Lung (tissue), 12 donors: Measurements from ENCODE around the gene SV2B. TPM values are rescaled to one million over a fixed set of nuclear protein-coding genes. Genes with fewer than 3 reads are reported as not detected.

Experiments used
- ATAC-seq: fragments of 200-7000 bp; cut with Tn5 transposase; one replicate; pipeline ENCODE4 v1.9.1; 2020; ENCODE audit warnings: moderate number of reproducible peaks; ENCODE audit not compliant: insufficient read depth, low FRiP score
- DNase-seq, 3 donors: peaks; one replicate each; pipeline ENCODE4 v3.0.0-alpha.2; 2013 to 2017
- H3K27ac ChIP-seq, 2 donors: one replicate each; pipeline ENCODE4 v1.5.1; 2013; ENCODE audit warnings: mild to moderate bottlenecking in 2 of 2, moderate library complexity in 2 of 2, control low read depth in 1 of 2, inconsistent platforms in 1 of 2, low read depth in 1 of 2, low read length in 1 of 2
- H3K27me3 ChIP-seq, 3 donors: one replicate each; pipeline ENCODE4 v1.5.1; 2013; ENCODE audit warnings: low read length in 2 of 3; ENCODE audit not compliant: control insufficient read depth in 3 of 3, insufficient read depth in 3 of 3
- H3K36me3 ChIP-seq, 4 donors: one replicate each; pipeline ENCODE4 v1.5.1; 2013; ENCODE audit warnings: low read length in 4 of 4, mild to moderate bottlenecking in 1 of 4, moderate library complexity in 1 of 4; ENCODE audit not compliant: control insufficient read depth in 4 of 4, insufficient read depth in 4 of 4
- H3K4me1 ChIP-seq, 5 donors: one replicate each; pipeline ENCODE4 v1.5.1; 2013; ENCODE audit warnings: low read length in 5 of 5, mild to moderate bottlenecking in 2 of 5, moderate library complexity in 1 of 5; ENCODE audit not compliant: control insufficient read depth in 5 of 5, insufficient read depth in 5 of 5
- H3K4me3 ChIP-seq: one replicate; pipeline ENCODE4 v1.5.1; 2013; ENCODE audit warnings: mild to moderate bottlenecking, control low read depth, moderate library complexity
- H3K9ac ChIP-seq, 2 donors: one replicate each; pipeline ENCODE4 v1.5.1; 2013; ENCODE audit warnings: low read length in 2 of 2, control low read depth in 1 of 2; ENCODE audit not compliant: insufficient read depth in 1 of 2
- H3K9me3 ChIP-seq, 4 donors: one replicate each; pipeline ENCODE4 v1.5.1; 2013; ENCODE audit warnings: low read length in 3 of 4, mild to moderate bottlenecking in 1 of 4, moderate library complexity in 1 of 4; ENCODE audit not compliant: control insufficient read depth in 4 of 4, insufficient read depth in 3 of 4
- WGBS, 2 donors: extraction: QIAGEN DNeasy Blood & Tissue Kit; methylation state at CpG; one replicate each; pipeline ENCODE4 v1.1.7; 2013; 5-methylcytosine and 5-hydroxymethylcytosine counted together
- polyA plus RNA-seq, 2 donors: library from polyadenylated mRNA; stranded (reverse); fragments of 200-250 nt; gene quantifications; one replicate each; pipeline ENCODE4 v1.2.1, GENCODE V29; 2013
- total RNA-seq, 2 donors: library from RNA; depleted of rRNA in 1 of 2; stranded (reverse); fragments of >200 nt in 1 of 2; gene quantifications; one replicate each; pipeline ENCODE4 v1.2.1, GENCODE V29; 2014 to 2021
- TF ChIP-seq, protein P1 (sequence below): IDR thresholded peaks from 2 replicates; pipeline ENCODE4 v1.5.1; 2012; ENCODE audit warnings: mild to moderate bottlenecking; ENCODE audit errors: control extremely low read depth, extremely low read depth
- donor health status: control.
- donor health status: control.
- donor health status: Bipolar disorder and iron deficiency.
- donor health status: healthy.
- donor health status: DM: yes; HTN: yes; CAD: no.

SV2B gene
- total and polyA plus RNA-seq, 4 donors = 0.12 to 2.8 (median 0.90) TPM

DNA sequence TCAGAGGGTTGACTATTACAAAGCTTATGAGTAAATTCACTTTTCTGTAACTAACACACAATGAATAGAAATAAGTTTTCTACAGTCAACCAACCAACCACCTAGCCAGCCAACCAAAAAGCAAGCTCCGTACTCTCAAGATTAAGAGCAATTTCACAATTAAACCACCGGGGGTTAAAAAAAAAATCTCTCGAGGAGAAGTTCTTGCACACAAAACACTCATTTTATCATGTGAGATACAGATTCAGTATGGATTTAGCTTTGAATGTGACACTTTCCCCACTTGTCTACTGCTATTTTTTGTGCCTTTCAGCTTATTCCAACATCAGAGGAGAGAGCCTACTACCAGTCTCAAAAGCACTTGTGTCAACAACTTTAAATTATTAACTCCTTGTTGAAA lies 135.3 kb downstream of the SV2B start:
- Histone ChIP-seq H3K4me1 (peaks cover 0 to 16% (median 0%) of the 10 kb centered on the region in 5 donors), H3K27ac (no peak overlapping the region), H3K4me3 (no peak overlapping the region), H3K27me3 (no peaks in the 10 kb centered on the region), H3K9me3 (peaks cover 0 to 2% (median 0%) of the 10 kb centered on the region in 4 donors), H3K36me3 (no peaks in the 10 kb centered on the region), H3K9ac (no peak overlapping the region)
- ATAC-seq (no peak), DNase-seq (no peak)
- WGBS, 2 donors = 45 to 55% methylated on average over 3 of the region's 3 CpGs
- TF ChIP-seq, protein P1, sequence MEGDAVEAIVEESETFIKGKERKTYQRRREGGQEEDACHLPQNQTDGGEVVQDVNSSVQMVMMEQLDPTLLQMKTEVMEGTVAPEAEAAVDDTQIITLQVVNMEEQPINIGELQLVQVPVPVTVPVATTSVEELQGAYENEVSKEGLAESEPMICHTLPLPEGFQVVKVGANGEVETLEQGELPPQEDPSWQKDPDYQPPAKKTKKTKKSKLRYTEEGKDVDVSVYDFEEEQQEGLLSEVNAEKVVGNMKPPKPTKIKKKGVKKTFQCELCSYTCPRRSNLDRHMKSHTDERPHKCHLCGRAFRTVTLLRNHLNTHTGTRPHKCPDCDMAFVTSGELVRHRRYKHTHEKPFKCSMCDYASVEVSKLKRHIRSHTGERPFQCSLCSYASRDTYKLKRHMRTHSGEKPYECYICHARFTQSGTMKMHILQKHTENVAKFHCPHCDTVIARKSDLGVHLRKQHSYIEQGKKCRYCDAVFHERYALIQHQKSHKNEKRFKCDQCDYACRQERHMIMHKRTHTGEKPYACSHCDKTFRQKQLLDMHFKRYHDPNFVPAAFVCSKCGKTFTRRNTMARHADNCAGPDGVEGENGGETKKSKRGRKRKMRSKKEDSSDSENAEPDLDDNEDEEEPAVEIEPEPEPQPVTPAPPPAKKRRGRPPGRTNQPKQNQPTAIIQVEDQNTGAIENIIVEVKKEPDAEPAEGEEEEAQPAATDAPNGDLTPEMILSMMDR = no peak

DNA sequence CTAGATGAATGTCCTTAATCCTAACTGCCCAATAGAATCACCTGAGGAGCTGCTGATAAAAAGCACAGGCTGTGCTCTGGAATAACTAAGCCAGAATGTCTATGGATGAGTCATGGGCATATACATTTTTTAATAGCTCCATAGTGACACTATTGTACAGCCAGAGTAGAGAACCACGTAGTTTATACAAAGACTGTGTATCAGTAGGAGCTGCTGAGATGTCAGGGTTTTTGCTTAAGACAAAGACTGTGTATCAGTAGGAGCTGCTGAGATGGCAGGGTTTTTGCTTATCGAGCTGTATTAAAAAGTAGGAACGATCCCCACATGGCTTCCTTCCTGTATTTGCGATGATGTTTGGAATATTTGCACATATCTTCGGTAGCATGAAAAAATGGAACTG lies 137.4 kb downstream of the SV2B start:
- ATAC-seq (no peak), DNase-seq (no peak)
- H3K36me3 ChIP-seq = no peaks in the 10 kb centered on the region
- TF ChIP-seq, protein P1 = no peak
- H3K4me3 ChIP-seq = no peak overlapping the region
- no peak overlapping the region for H3K9ac ChIP-seq
- H3K4me1 ChIP-seq = peaks cover 0 to 2% (median 0%) of the 10 kb centered on the region in 5 donors
- H3K27ac ChIP-seq = no peak overlapping the region
- peaks cover 0 to 2% (median 0%) of the 10 kb centered on the region in 3 donors for H3K27me3 ChIP-seq
- WGBS, 2 donors = 52 to 59% methylated on average over 5 of the region's 5 CpGs
- H3K9me3 ChIP-seq = peaks cover 0 to 2% (median 0%) of the 10 kb centered on the region in 4 donors

DNA sequence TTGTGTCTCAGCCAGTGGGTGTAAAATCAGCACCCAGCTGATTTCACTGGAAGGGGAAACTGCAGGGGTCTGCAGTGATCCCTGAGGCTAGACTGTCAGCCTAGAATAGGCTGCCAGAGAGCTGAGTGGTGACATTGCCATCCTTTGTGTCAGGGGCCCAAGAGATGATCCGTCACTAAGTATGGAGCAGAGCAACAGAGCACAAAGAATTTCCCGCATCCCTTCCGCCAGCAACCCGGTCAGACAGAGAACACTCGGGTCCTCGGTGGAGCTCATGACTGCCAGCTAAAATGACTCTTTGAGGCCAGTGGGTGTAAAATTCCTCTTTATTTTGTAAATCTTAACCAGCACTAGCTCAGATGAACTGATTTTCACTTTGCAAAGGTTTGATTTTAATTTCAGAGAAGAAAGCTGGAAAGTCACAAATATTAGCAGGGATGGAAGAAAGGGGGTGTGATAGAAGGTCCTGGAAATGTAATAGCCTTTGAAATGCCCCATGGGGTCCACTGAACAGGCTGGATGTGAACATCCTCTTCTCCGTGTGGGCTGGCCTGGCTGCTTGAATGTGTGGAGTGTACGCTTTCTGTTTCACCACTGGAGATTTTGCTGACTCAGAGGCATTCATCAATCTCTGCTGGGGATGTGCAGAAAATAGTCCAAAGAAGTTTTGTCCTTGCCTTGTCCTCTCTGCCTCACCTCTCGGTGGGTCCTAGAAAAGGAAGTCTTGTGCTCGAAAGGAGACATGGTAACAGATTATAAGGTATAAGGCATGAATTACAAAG lies 138.8 kb downstream of the SV2B start:
- Histone ChIP-seq H3K27ac (no peak overlapping the region), H3K4me1 (peaks cover 0 to 2% (median 0%) of the 10 kb centered on the region in 5 donors), H3K4me3 (no peak overlapping the region), H3K9me3 (peaks cover 0 to 2% (median 0%) of the 10 kb centered on the region in 4 donors), H3K27me3 (peaks cover 0 to 2% (median 0%) of the 10 kb centered on the region in 3 donors), H3K36me3 (no peaks in the 10 kb centered on the region), H3K9ac (no peak overlapping the region)
- ATAC-seq (no peak), DNase-seq (peak in 1 of 3 donors; percentile 40)
- TF ChIP-seq, protein P1 = no peak
- 66 to 68% methylated on average over 10 of the region's 10 CpGs for WGBS, 2 donors
